Measurements from ENCODE around the gene CNTRL. TPM values are rescaled to one million over a fixed set of nuclear protein-coding genes. Genes with fewer than 3 reads are reported as not detected.

CNTRL gene
- total and polyA plus RNA-seq, 12 donors: 7.4 to 19.1 (median 9.7) TPM

- no peaks in the 10 kb centered on the region for H3K36me3 ChIP-seq (replicated peaks in 1 of 2)
- no peaks in the 10 kb centered on the region for H3K9me3 ChIP-seq (replicated peaks in 1 of 3)
- WGBS, 4 donors: 73 to 83% (median 78%) methylated on average over 2 of the region's 2 CpGs
These were observed 139.2 kb downstream of the CNTRL start for GRCh38 chr9:121214005-121214404.

GRCh38 chr9:121216271-121216805 is 141.6 kb downstream of the CNTRL start:
- Histone ChIP-seq H3K4me3 (no peak overlapping the region), H3K36me3 (replicated peaks in 1 of 2) (no peaks in the 10 kb centered on the region), H3K27ac (no peak overlapping the region), H3K9me3 (replicated peaks in 1 of 3) (no peaks in the 10 kb centered on the region), H3K4me1 (replicated peaks in 1 of 2) (no peaks in the 10 kb centered on the region), H3K27me3 (no peaks in the 10 kb centered on the region)
- no peak for TF ChIP-seq POLR2A (IDR thresholded peaks at IDR 0.05)
- no peak for TF ChIP-seq CTCF (IDR thresholded peaks at IDR 0.05)
- 79 to 85% (median 82%) methylated on average over 3 of the region's 3 CpGs for WGBS, 4 donors
- DNase-seq: no peak
- intact Hi-C loops (cut with DNase I): loop anchor here (5.0 to 10.0 kb wide), 3 partner anchors 58 to 181 kb away; no protein-coding TSS in a partner anchor

More at GRCh38 chr9:121214005-121214404, 139.2 kb downstream of the CNTRL start:
- intact Hi-C loops (cut with DNase I): loop anchor here (5.0 to 10.0 kb wide), 4 partner anchors 61 to 178 kb away; no protein-coding TSS in a partner anchor
- no peaks in the 10 kb centered on the region for H3K27me3 ChIP-seq
- TF ChIP-seq CTCF (IDR thresholded peaks at IDR 0.05) (no peak), POLR2A (IDR thresholded peaks at IDR 0.05) (no peak)
- H3K27ac ChIP-seq: no peak overlapping the region
- DNase-seq: no peak
- H3K4me3 ChIP-seq: no peak overlapping the region
- H3K4me1 ChIP-seq (replicated peaks in 1 of 2): no peaks in the 10 kb centered on the region

GRCh38 chr9:121217609-121218292 is 143.0 kb downstream of the CNTRL start:
- intact Hi-C loops (cut with DNase I): loop anchor here (5.0 to 10.0 kb wide), 3 partner anchors 57 to 180 kb away; no protein-coding TSS in a partner anchor

More at GRCh38 chr9:121217609-121218292, 143.0 kb downstream of the CNTRL start:
- no peak for DNase-seq
- Histone ChIP-seq H3K4me3 (no peak overlapping the region), H3K9me3 (replicated peaks in 1 of 3) (no peaks in the 10 kb centered on the region), H3K27me3 (no peaks in the 10 kb centered on the region), H3K4me1 (replicated peaks in 1 of 2) (peaks cover 0 to 4% of the 10 kb centered on the region in 2 donors), H3K27ac (no peak overlapping the region), H3K36me3 (replicated peaks in 1 of 2) (no peaks in the 10 kb centered on the region)
- TF ChIP-seq CTCF (IDR thresholded peaks at IDR 0.05) (no peak), POLR2A (IDR thresholded peaks at IDR 0.05) (no peak)
- WGBS, 4 donors: 90 to 98% (median 93%) methylated on average over 4 of the region's 4 CpGs
